ENCODE data around the gene AVP. TPM values are rescaled to one million over a fixed set of nuclear protein-coding genes. Genes with fewer than 3 reads are reported as not detected.
"Not testable (repeated sequence)": the region's sequence is repeated elsewhere in the genome, so short reads cannot be mapped to it uniquely, and the experiment has no call there.

The AVP gene
- total RNA-seq, 1 donor from 2014 or later: not detected

GRCh38 chr20:3128275-3128984 lies 43.9 kb upstream of the AVP start:
- TF ChIP-seq CTCF (IDR thresholded peaks at IDR 0.05; ENCODE audit: unreplicated experiment): no peak
- no peak overlapping the region for H3K4me3 Mint-ChIP-seq (ENCODE audit: unreplicated experiment)
- H3K27me3 Mint-ChIP-seq (ENCODE audit: unreplicated experiment): peaks cover 7% of the 10 kb centered on the region
- H3K27ac Mint-ChIP-seq (ENCODE audit: unreplicated experiment): no peak overlapping the region
- no peaks in the 10 kb centered on the region for H3K9me3 Mint-ChIP-seq (ENCODE audit: unreplicated experiment)
- H3K4me1 Mint-ChIP-seq (ENCODE audit: unreplicated experiment): no peaks in the 10 kb centered on the region
- DNase-seq (ENCODE audit: low spot score): no peak
- H3K36me3 Mint-ChIP-seq (ENCODE audit: low read depth, unreplicated experiment): peaks cover 5% of the 10 kb centered on the region

GRCh38 chr20:3126527-3126859 lies 42.0 kb upstream of the AVP start:
- no peak overlapping the region for H3K4me3 Mint-ChIP-seq (ENCODE audit: unreplicated experiment)
- no peak for DNase-seq (ENCODE audit: low spot score)
- no peak overlapping the region for H3K27ac Mint-ChIP-seq (ENCODE audit: unreplicated experiment)
- TF ChIP-seq CTCF (IDR thresholded peaks at IDR 0.05; ENCODE audit: unreplicated experiment): no peak
- H3K36me3 Mint-ChIP-seq (ENCODE audit: low read depth, unreplicated experiment): peaks cover 24% of the 10 kb centered on the region
- H3K9me3 Mint-ChIP-seq (ENCODE audit: unreplicated experiment): no peaks in the 10 kb centered on the region
- peaks cover 7% of the 10 kb centered on the region for H3K27me3 Mint-ChIP-seq (ENCODE audit: unreplicated experiment)
- H3K4me1 Mint-ChIP-seq (ENCODE audit: unreplicated experiment): peaks cover 5% of the 10 kb centered on the region

- DNase-seq (ENCODE audit: low spot score); H3K27ac Mint-ChIP-seq (ENCODE audit: unreplicated experiment); H3K4me3 Mint-ChIP-seq (ENCODE audit: unreplicated experiment); H3K4me1 Mint-ChIP-seq (ENCODE audit: unreplicated experiment); H3K27me3 Mint-ChIP-seq (ENCODE audit: unreplicated experiment); H3K9me3 Mint-ChIP-seq (ENCODE audit: unreplicated experiment): not testable (repeated sequence)
- peaks cover 29% of the 10 kb centered on the region for H3K36me3 Mint-ChIP-seq (ENCODE audit: low read depth, unreplicated experiment)
Observed at GRCh38 chr20:3125776-3126526, 41.4 kb upstream of the AVP start.

- H3K9me3 Mint-ChIP-seq (ENCODE audit: unreplicated experiment); H3K27me3 Mint-ChIP-seq (ENCODE audit: unreplicated experiment); DNase-seq (ENCODE audit: low spot score); H3K27ac Mint-ChIP-seq (ENCODE audit: unreplicated experiment); H3K4me3 Mint-ChIP-seq (ENCODE audit: unreplicated experiment): not testable (repeated sequence)
- Mint-ChIP-seq H3K36me3 (ENCODE audit: low read depth, unreplicated experiment) (peaks cover 34% of the 10 kb centered on the region), H3K4me1 (ENCODE audit: unreplicated experiment) (peaks cover 14% of the 10 kb centered on the region)
Observed at GRCh38 chr20:3124773-3125560, 40.4 kb upstream of the AVP start.

- not testable (repeated sequence) for H3K9me3 Mint-ChIP-seq (ENCODE audit: unreplicated experiment); H3K27ac Mint-ChIP-seq (ENCODE audit: unreplicated experiment); H3K27me3 Mint-ChIP-seq (ENCODE audit: unreplicated experiment); H3K4me3 Mint-ChIP-seq (ENCODE audit: unreplicated experiment); DNase-seq (ENCODE audit: low spot score)
- peaks cover 34% of the 10 kb centered on the region for H3K36me3 Mint-ChIP-seq (ENCODE audit: low read depth, unreplicated experiment)
- H3K4me1 Mint-ChIP-seq (ENCODE audit: unreplicated experiment): peaks cover 14% of the 10 kb centered on the region
Observed at GRCh38 chr20:3124163-3124562, 39.6 kb upstream of the AVP start.

DNA sequence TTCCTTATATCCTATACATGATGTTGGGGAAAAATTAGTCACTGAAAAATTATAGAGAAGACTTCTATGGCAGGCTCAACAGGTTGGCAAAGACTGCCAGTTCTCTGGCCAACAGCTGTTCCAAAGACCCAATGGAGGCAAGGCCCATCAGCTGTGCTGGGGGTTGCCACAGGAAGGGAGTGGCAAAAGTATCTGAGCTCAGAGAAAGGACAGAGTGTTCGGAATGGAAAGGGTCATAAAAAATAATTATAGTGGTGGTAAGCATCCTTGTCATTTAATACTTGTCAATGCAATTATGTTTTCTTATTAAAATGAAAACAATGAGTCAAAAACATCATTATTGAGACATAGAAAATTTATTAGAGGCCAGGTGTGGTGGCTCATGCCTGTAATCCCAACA lies 39.0 kb upstream of the AVP start:
- no peak for TF ChIP-seq CTCF (IDR thresholded peaks at IDR 0.05; ENCODE audit: unreplicated experiment)
- H3K4me1 Mint-ChIP-seq (ENCODE audit: unreplicated experiment): peaks cover 14% of the 10 kb centered on the region
- DNase-seq (ENCODE audit: low spot score): no peak
- peaks cover 9% of the 10 kb centered on the region for H3K27me3 Mint-ChIP-seq (ENCODE audit: unreplicated experiment)
- H3K9me3 Mint-ChIP-seq (ENCODE audit: unreplicated experiment): no peaks in the 10 kb centered on the region
- peak overlapping the region; percentile 82 for H3K4me3 Mint-ChIP-seq (ENCODE audit: unreplicated experiment)
- peaks cover 34% of the 10 kb centered on the region for H3K36me3 Mint-ChIP-seq (ENCODE audit: low read depth, unreplicated experiment)
- H3K27ac Mint-ChIP-seq (ENCODE audit: unreplicated experiment): no peak overlapping the region

All from endothelial cell (in vitro differentiated cells).